Measurements from ENCODE around the gene CCDC85C.

Gene CCDC85C

DNA sequence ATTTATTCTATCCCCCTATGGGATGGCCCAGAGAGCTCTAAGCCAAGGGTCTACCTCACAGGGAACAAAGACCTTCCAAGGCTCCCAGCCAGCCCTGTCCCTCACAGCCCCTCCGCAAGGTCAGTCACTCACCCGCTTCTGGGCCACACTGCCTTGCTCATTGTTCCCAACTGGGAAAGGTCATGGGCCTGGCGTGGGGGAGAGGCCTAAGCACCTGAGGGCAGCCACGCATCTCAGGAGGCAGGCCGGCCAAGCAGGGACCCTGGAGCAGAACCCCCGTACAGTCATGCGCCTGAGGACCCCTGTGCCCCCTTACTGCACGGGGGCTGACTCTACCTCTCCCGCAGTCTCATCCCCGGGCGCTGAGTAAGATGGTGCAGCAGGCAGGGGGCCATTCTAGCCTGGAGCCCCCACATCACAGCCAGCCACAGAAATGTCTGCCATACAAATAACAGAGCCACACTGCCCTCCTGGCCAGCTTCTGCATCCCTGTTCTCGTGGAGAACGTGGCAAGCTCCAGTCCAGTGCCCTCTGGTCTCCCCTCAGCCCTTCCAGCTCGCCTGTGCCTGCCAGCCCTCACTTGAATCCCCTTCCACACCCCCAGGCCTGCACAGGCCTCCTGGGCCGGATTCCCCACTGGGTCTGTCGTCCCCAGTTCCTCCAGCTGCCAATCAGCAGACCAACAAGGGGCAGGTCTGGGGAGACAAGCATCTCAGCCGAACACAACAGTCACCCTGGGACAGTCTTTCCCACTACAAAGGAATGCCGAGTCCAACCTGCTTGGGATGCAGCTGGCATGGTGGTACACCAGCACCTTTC, 16.3 kb downstream of the CCDC85C start:
- no peak for DNase-seq

- no peak for DNase-seq
Observed at GRCh38 chr14:99586761-99587459, 17.1 kb downstream of the CCDC85C start.

GRCh38 chr14:99586054-99586760, 17.8 kb downstream of the CCDC85C start:
- no peak for DNase-seq

GRCh38 chr14:99584823-99585222, 19.2 kb downstream of the CCDC85C start:
- DNase-seq, result no peak

GRCh38 chr14:99581938-99582337, 22.1 kb downstream of the CCDC85C start:
- DNase-seq, result no peak

GRCh38 chr14:99581374-99581773, 22.6 kb downstream of the CCDC85C start:
- no peak for DNase-seq

- no peak for DNase-seq
Observed at GRCh38 chr14:99579903-99580571, 24.0 kb downstream of the CCDC85C start.

DNA sequence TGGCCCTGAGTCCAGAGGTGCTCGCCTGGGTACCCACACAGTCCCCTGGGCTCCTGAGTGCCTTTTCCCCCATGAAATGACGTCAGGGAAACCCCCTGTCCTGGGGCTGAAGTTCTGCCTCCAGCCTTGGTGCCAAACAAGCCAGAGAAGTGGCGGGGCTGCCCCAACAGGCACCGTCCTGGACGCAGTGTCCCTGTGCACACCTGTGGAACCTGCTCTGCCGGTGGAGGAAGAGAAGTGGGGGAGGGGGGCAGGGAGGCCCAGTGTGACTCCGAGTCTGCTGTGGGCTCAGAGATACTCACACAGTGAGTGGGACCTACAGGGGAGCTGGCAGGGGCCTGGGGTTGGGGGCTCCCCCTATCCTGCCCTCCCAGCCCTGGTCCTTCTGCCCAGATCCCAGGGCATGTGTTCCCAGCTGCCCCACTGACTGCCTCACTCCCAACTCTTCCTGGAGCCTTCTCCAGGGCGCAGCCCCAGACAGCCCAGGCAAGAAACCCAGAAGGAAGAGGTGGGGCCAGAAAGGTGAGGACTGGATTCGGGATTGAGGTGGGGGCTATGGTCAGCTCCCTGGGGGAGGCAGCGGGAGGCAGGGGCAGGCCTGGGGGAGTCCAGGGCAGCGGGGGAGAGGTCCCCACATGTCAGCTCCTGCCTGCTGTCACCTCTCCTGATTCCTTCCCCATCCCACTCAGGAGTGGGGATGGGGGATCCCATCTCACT, 24.7 kb downstream of the CCDC85C start:
- DNase-seq, result no peak

- no peak for DNase-seq
Observed at GRCh38 chr14:99578541-99579101, 25.4 kb downstream of the CCDC85C start.

- no peak for DNase-seq
Observed at GRCh38 chr14:99576761-99577705, 27.0 kb downstream of the CCDC85C start.

DNA sequence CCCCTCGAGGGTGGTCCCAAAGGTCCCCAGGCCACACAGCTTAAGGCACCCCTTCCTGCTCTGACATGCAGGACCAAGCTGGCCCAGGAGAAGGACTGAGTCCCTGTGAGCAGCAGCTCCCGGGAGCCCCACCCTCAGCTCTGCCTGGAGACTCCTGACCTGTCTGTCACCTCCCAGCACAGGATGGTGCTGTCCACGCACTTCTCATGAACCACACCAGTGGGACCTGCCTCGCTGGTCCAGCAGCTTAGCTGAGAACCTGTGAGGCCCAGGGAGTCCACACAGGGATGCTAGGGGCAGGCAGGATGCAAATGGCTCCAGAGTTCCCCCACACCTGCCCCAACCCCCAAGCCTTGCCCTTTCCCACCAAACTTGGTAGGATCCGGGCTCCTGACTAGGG, 27.7 kb downstream of the CCDC85C start:
- no peak for DNase-seq

GRCh38 chr14:99575043-99576023, 28.7 kb downstream of the CCDC85C start:
- DNase-seq, result no peak

DNA sequence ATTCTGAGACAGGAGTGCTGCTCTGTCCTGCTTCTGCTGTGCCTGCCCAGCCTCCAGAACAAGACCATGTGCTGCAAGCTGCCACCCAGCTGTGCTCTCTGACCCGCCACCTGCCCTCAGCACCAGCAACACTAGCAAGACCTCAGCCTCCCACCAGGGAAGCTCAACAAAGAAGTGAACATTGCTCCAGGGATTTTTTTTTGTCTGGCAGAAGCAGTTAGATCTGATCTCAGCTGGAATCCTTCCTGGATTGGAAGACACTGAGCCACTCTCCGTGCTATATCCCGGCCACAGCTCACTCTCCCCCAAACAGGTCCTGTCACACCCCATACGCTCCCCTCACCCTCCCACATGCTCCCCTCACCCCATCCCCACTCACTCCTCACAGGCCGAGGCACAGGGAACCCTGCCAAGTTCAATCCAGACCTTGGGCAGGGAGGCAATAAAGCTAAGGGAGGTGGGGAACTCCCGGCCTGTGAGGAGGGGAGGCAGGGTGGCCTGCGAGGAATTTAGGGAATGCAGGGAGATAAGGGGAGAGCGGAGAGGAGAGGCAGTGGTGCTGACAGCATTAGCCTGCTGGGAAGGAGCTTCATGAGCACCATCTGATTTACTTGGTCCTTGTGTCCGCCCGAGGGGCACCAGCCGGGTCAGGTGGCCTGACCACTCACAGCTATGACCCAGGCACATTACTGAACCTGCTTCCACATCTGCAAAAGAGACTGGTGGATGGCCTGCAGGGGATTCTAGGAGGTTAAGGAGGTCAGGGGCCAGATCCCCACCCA, 29.7 kb downstream of the CCDC85C start:
- DNase-seq, result no peak

GRCh38 chr14:99573436-99574098, 30.4 kb downstream of the CCDC85C start:
- DNase-seq, result no peak

GRCh38 chr14:99573000-99573330, 31.0 kb downstream of the CCDC85C start:
- no peak for DNase-seq

DNA sequence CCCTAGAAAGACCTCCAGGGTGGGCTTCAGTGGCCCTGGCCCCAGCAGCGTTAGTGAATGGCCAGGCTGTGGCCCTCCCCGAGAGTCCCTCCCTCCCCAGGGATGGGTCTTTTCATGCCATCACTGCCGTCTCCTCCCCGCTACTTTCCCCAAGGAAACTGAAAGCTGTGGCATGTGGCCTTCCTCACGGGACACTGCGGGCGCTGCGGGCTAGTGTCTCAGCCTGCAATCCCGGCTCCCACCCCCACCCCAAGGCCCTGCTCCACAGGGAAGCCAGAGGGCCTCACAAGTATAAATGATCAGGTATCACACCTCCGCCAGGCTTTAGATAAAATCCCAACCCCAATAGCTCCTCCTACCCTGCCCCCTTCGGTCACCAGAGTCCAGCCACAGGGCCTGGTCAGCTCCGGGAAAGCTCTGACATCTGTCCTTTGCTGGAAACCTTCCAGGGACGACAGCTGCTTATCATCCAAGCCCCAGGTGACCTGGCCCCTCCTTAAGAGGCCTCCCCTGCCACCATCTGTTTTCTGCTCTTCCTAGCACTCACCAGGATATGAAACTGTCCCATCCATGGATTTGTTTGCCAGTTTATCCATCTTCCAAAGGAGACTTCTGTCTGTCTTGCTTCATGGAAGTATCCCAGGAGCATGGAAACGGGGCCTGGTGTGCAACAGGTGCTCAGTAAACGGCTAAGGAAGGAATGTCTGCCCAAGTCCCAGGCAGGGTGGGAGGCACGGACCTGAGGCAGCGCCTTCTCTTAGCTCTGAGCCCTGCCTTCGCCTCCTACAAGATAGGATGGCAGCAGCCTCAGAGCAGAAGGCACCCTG, 31.6 kb downstream of the CCDC85C start:
- no peak for DNase-seq

DNA sequence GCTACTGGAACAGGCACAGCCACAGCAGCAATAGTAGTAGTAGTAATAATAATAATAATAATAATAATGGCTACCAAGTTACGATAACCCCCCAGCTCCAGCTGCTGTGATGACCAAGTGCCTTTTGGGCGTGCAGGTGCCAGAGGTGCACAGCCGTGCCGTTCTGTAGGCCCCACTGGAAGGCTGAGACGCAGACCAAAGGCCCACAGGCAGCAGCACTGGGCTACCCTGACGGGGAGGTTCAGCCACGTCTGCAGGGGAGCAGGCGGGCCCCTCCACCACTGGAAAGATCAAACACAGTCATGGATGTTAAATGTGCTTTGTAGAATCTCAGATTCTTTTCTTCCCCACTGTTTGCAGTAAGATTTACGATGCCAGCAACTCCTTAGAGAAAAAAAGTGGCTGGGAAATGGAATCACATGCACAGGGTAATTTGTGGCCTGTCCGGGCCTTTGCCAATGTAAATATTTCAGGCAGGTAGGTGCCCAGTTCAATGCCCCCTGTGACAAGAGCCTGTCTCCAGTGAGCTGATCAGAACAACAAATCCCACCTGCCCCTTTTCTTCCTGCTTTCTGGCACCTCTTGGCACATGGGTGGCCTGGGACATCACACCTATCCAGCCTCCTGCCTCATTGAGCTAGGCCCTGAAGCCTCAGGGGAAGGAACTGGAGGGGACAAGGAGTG, 32.6 kb downstream of the CCDC85C start:
- DNase-seq, result no peak

All from activated CD4-positive, alpha-beta T cell treated with anti-CD3 and anti-CD28 coated beads for 4 hours (primary cell).